Neural cell (in vitro differentiated cells): ENCODE results near the gene ACP2. TPM values are rescaled to one million over a fixed set of nuclear protein-coding genes. Genes with fewer than 3 reads are reported as not detected.

ENCODE experiments used
- H2AFZ ChIP-seq: fragments of 200-600, 300-800 bp; sonication (generic), shearing (Covaris generic); 2 replicates; pipeline ENCODE4 v1.6.0; 2014; ENCODE audit warnings: low read depth, mild to moderate bottlenecking, antibody characterized with exemption, low read length, moderate library complexity
- H3F3A ChIP-seq: fragments of 200-600 bp; shearing (Covaris generic); 2 replicates; pipeline ENCODE4 v1.6.1; 2016; ENCODE audit warnings: mild to moderate bottlenecking, moderate library complexity, mixed read lengths, antibody characterized with exemption, low read length; ENCODE audit not compliant: insufficient read depth, poor library complexity, severe bottlenecking
- H3K27ac ChIP-seq: fragments of 200-600, 300-800 bp; sonication (generic), shearing (Covaris generic); 2 replicates; pipeline ENCODE4 v1.5.1; 2014; ENCODE audit warnings: mild to moderate bottlenecking, low read length, moderate library complexity
- H3K27me3 ChIP-seq: fragments of 300-800, 200-600 bp; sonication (generic), shearing (Covaris generic); 2 replicates; pipeline ENCODE4 v1.6.0; 2014; ENCODE audit warnings: mild to moderate bottlenecking, low read depth, low read length, moderate library complexity; ENCODE audit not compliant: insufficient read depth
- H3K36me3 ChIP-seq: fragments of 300-800, 200-600 bp; sonication (generic), shearing (Covaris generic); 2 replicates; pipeline ENCODE4 v1.5.1; 2014; ENCODE audit warnings: mild to moderate bottlenecking, antibody characterized with exemption, low read length, moderate library complexity; ENCODE audit not compliant: insufficient read depth
- H3K4me2 ChIP-seq: fragments of 300-800, 200-600 bp; sonication (generic), shearing (Covaris generic); 2 replicates; pipeline ENCODE4 v1.6.0; 2014; ENCODE audit warnings: mild to moderate bottlenecking, low read length
- H3K4me3 ChIP-seq: fragments of 300-800, 200-600 bp; sonication (generic), shearing (Covaris generic); 2 replicates; pipeline ENCODE4 v1.5.1; 2014; ENCODE audit warnings: mild to moderate bottlenecking, low read length, moderate library complexity
- H3K79me2 ChIP-seq: fragments of 200-600 bp; shearing (Covaris generic); replicated peaks from 2 replicates; pipeline ENCODE4 v1.6.0; 2014; ENCODE audit warnings: mild to moderate bottlenecking, low read length, moderate library complexity; ENCODE audit not compliant: insufficient read depth
- H3K9ac ChIP-seq: fragments of 300-800, 200-600 bp; sonication (generic), shearing (Covaris generic); 2 replicates; pipeline ENCODE4 v1.6.1; 2016; ENCODE audit warnings: mild to moderate bottlenecking, low read length, mixed read lengths
- H3K9me2 ChIP-seq: fragments of 200-600 bp; shearing (Covaris generic); 2 replicates; pipeline ENCODE4 v1.6.1; 2016; ENCODE audit warnings: mild to moderate bottlenecking, low read length, mixed read lengths; ENCODE audit not compliant: insufficient read depth
- H3K9me3 ChIP-seq: fragments of 200-600, 300-800 bp; sonication (generic), shearing (Covaris generic); 2 replicates; pipeline ENCODE4 v1.6.1; 2016; ENCODE audit warnings: mild to moderate bottlenecking, mixed run types, low read length, moderate library complexity, mixed read lengths
- H4K20me1 ChIP-seq: fragments of 200-600 bp; shearing (Covaris generic); 2 replicates; pipeline ENCODE4 v1.6.1; 2016; ENCODE audit warnings: mild to moderate bottlenecking, mixed run types; ENCODE audit not compliant: insufficient read depth
- CTCF ChIP-seq: fragments of 450-650 bp; IDR thresholded peaks from 2 replicates; pipeline ENCODE4 v1.5.1; 2014; ENCODE audit warnings: antibody characterized with exemption, mild to moderate bottlenecking, moderate library complexity; ENCODE audit not compliant: poor library complexity, severe bottlenecking
- EP300 ChIP-seq: fragments of 450-650 bp; conservative IDR thresholded peaks from 2 replicates; pipeline ENCODE4 v1.6.1; 2014; ENCODE audit warnings: antibody characterized with exemption, mild to moderate bottlenecking, moderate library complexity; ENCODE audit not compliant: poor library complexity, severe bottlenecking
- EZH2 ChIP-seq: fragments of 200-600, 300-800 bp; shearing (Covaris generic), sonication (generic); IDR thresholded peaks from 2 replicates; pipeline ENCODE4 v1.6.1; 2014; ENCODE audit warnings: antibody characterized with exemption, low read length, borderline replicate concordance, mild to moderate bottlenecking; ENCODE audit not compliant: insufficient read depth, poor library complexity, severe bottlenecking
- MXI1 ChIP-seq: fragments of 450-650 bp; conservative IDR thresholded peaks from 2 replicates; pipeline ENCODE4 v1.6.1; 2014; ENCODE audit warnings: antibody characterized with exemption, mild to moderate bottlenecking; ENCODE audit not compliant: poor library complexity, severe bottlenecking
- POLR2AphosphoS5 ChIP-seq: IDR thresholded peaks from 2 replicates; pipeline ENCODE4 v1.6.1; 2012
- RAD21 ChIP-seq: fragments of 450-650 bp; conservative IDR thresholded peaks from 2 replicates; pipeline ENCODE4 v1.6.1; 2014; ENCODE audit warnings: antibody characterized with exemption, mild to moderate bottlenecking, moderate library complexity
- REST ChIP-seq: IDR thresholded peaks from 2 replicates; pipeline ENCODE4 v1.6.1; 2012; ENCODE audit warnings: borderline replicate concordance
- SMC3 ChIP-seq: fragments of 450-650 bp; conservative IDR thresholded peaks from 2 replicates; pipeline ENCODE4 v1.6.1; 2014; ENCODE audit warnings: antibody characterized with exemption, mild to moderate bottlenecking, moderate library complexity; ENCODE audit not compliant: poor library complexity
- TAF1 ChIP-seq: IDR thresholded peaks from 2 replicates; pipeline ENCODE4 v1.6.1; 2012; ENCODE audit warnings: low read depth
- polyA plus RNA-seq: library from polyadenylated mRNA; depleted of rRNA; stranded (reverse); fragments of >200 nt; gene quantifications from 2 replicates; pipeline ENCODE4 v1.2.3, GENCODE V29; 2014

ACP2 gene
- polyA plus RNA-seq, 1 donor from 2014 or later: 48.1 TPM

GRCh38 chr11:47276923-47277322 lies 28.3 kb upstream of the ACP2 start:
- Histone ChIP-seq H3K27ac (no peak overlapping the region), H3K36me3 (peaks cover 7% of the 10 kb centered on the region), H3K9ac (no peak overlapping the region), H3K27me3 (no peaks in the 10 kb centered on the region), H3K79me2 (peaks cover 27% of the 10 kb centered on the region), H3K9me2 (no peaks in the 10 kb centered on the region), H3F3A (no peaks in the 10 kb centered on the region), H3K4me3 (no peak overlapping the region), H3K4me2 (no peak overlapping the region), H4K20me1 (peaks cover 3% of the 10 kb centered on the region), H3K9me3 (no peaks in the 10 kb centered on the region), H2AFZ (no peak overlapping the region)
- no peak for TF ChIP-seq TAF1
- TF ChIP-seq REST: no peak

- H4K20me1 ChIP-seq: peaks cover 3% of the 10 kb centered on the region
- H3K9me2 ChIP-seq: no peaks in the 10 kb centered on the region
- no peak overlapping the region for H3K9ac ChIP-seq
- H2AFZ ChIP-seq: no peak overlapping the region
- no peaks in the 10 kb centered on the region for H3K9me3 ChIP-seq
- H3K27me3 ChIP-seq: no peaks in the 10 kb centered on the region
- H3F3A ChIP-seq: no peaks in the 10 kb centered on the region
- H3K27ac ChIP-seq: no peak overlapping the region
- H3K36me3 ChIP-seq: peaks cover 7% of the 10 kb centered on the region
- H3K4me2 ChIP-seq: no peak overlapping the region
- no peak for TF ChIP-seq CTCF
- no peak for TF ChIP-seq POLR2AphosphoS5
- no peak for TF ChIP-seq EP300
- no peak for TF ChIP-seq TAF1
- no peak for TF ChIP-seq SMC3
- no peak for TF ChIP-seq EZH2
- no peak for TF ChIP-seq REST
- TF ChIP-seq MXI1: no peak
- TF ChIP-seq RAD21: no peak
- no peak overlapping the region for H3K4me3 ChIP-seq
- peaks cover 40% of the 10 kb centered on the region for H3K79me2 ChIP-seq
Measured at GRCh38 chr11:47274495-47275235, 26.1 kb upstream of the ACP2 start.
